ENCODE data around the gene ANKK1. TPM values are rescaled to one million over a fixed set of nuclear protein-coding genes. Genes with fewer than 3 reads are reported as not detected.

ANKK1 gene
- total RNA-seq, 1 experiment from 2014 or later = 0.90 TPM

DNA sequence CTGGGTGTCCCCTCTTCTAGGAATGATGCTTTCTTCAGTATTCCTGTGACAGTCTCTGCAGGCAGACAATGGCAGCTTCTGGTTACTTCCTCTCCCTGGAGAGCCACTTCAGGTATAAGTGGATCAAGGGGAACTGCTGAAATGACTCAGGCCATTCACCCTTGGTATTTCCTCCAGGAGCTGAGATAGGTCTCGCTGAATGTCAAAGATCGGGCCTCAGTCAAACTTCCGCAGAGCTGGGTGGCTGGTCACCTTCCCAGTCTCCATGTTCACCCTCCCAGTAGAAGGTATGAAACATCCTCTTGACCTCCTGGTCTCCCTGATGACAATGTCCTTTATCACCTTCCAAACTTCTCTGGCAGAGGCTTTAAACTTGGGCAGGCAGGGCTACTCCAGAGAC lies 1.8 kb upstream of the ANKK1 start:
- TF ChIP-seq, protein P1, sequence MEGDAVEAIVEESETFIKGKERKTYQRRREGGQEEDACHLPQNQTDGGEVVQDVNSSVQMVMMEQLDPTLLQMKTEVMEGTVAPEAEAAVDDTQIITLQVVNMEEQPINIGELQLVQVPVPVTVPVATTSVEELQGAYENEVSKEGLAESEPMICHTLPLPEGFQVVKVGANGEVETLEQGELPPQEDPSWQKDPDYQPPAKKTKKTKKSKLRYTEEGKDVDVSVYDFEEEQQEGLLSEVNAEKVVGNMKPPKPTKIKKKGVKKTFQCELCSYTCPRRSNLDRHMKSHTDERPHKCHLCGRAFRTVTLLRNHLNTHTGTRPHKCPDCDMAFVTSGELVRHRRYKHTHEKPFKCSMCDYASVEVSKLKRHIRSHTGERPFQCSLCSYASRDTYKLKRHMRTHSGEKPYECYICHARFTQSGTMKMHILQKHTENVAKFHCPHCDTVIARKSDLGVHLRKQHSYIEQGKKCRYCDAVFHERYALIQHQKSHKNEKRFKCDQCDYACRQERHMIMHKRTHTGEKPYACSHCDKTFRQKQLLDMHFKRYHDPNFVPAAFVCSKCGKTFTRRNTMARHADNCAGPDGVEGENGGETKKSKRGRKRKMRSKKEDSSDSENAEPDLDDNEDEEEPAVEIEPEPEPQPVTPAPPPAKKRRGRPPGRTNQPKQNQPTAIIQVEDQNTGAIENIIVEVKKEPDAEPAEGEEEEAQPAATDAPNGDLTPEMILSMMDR (IDR thresholded peaks at IDR 0.05; ENCODE audit: unreplicated experiment) = no peak
- H3K27ac Mint-ChIP-seq (ENCODE audit: unreplicated experiment) = no peak overlapping the region
- H3K4me1 Mint-ChIP-seq (ENCODE audit: low read depth, unreplicated experiment) = no peaks in the 10 kb centered on the region
- H3K27me3 Mint-ChIP-seq (ENCODE audit: unreplicated experiment) = no peaks in the 10 kb centered on the region
- H3K9me3 Mint-ChIP-seq (ENCODE audit: low read depth, unreplicated experiment) = no peaks in the 10 kb centered on the region
- intact Hi-C loops (cut with micrococcal nuclease; ENCODE audit: unreplicated experiment) = no loop called here
- CTCF ChIA-PET = no interaction called here
- no peak overlapping the region for H3K4me3 Mint-ChIP-seq (ENCODE audit: low read depth, unreplicated experiment)
- no peak for DNase-seq
- no peaks in the 10 kb centered on the region for H3K36me3 Mint-ChIP-seq (ENCODE audit: insufficient read depth, unreplicated experiment)
- BruUV-seq (replicated peaks) = no TSS peak

GRCh38 chr11:113386866-113387265 lies 713 bp upstream of the ANKK1 start:
- no peaks in the 10 kb centered on the region for H3K4me1 Mint-ChIP-seq (ENCODE audit: low read depth, unreplicated experiment)
- no peak overlapping the region for H3K27ac Mint-ChIP-seq (ENCODE audit: unreplicated experiment)
- TF ChIP-seq, protein P1 (IDR thresholded peaks at IDR 0.05; ENCODE audit: unreplicated experiment) = no peak
- intact Hi-C loops (cut with micrococcal nuclease; ENCODE audit: unreplicated experiment) = no loop called here
- no peak overlapping the region for H3K4me3 Mint-ChIP-seq (ENCODE audit: low read depth, unreplicated experiment)
- BruUV-seq (replicated peaks) = no TSS peak
- no peaks in the 10 kb centered on the region for H3K9me3 Mint-ChIP-seq (ENCODE audit: low read depth, unreplicated experiment)
- H3K27me3 Mint-ChIP-seq (ENCODE audit: unreplicated experiment) = no peaks in the 10 kb centered on the region
- no peak for DNase-seq
- H3K36me3 Mint-ChIP-seq (ENCODE audit: insufficient read depth, unreplicated experiment) = no peaks in the 10 kb centered on the region
- CTCF ChIA-PET = no interaction called here

GRCh38 chr11:113389272-113389671 lies 1.7 kb downstream of the ANKK1 start:
- no peaks in the 10 kb centered on the region for H3K4me1 Mint-ChIP-seq (ENCODE audit: low read depth, unreplicated experiment)
- no peaks in the 10 kb centered on the region for H3K27me3 Mint-ChIP-seq (ENCODE audit: unreplicated experiment)
- H3K27ac Mint-ChIP-seq (ENCODE audit: unreplicated experiment) = no peak overlapping the region
- no peaks in the 10 kb centered on the region for H3K36me3 Mint-ChIP-seq (ENCODE audit: insufficient read depth, unreplicated experiment)
- DNase-seq = no peak
- H3K9me3 Mint-ChIP-seq (ENCODE audit: low read depth, unreplicated experiment) = no peaks in the 10 kb centered on the region
- H3K4me3 Mint-ChIP-seq (ENCODE audit: low read depth, unreplicated experiment) = no peak overlapping the region
- no TSS peak for BruUV-seq (replicated peaks)
- TF ChIP-seq, protein P1 (IDR thresholded peaks at IDR 0.05; ENCODE audit: unreplicated experiment) = no peak
- intact Hi-C loops (cut with micrococcal nuclease; ENCODE audit: unreplicated experiment) = no loop called here
- CTCF ChIA-PET = no interaction called here

DNA sequence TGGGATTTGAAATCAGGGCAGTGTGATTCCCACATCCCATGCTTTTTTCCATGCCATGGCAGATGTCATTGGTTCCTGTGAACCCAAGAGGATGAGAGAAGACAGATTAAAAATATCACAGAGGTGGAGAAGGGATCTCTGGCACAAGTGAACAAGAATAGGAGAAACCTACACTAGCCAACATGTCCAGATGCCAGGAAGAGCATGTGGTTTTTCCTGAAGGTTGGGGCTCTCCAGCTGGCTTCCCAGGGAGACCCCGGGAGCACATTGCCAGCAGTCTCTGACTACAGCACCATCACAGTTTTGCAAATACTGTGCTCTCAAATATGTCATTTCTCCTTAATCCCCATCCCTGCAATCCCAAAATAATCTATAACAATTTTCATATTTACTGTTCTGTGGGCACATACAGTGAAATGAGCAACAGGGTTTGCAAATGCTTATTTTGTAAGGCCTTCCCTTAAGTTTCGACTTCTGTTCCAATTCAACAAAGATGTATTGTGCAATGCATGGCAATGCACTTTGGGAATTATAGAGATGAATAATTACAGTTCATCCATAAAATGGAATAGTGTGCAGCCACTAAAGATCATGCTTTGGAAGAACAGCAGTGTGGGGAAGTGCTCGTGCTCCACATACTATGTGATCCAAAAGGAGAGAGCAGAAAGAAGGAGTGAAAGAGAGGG lies 4.8 kb downstream of the ANKK1 start:
- H3K4me1 Mint-ChIP-seq (ENCODE audit: low read depth, unreplicated experiment) = no peaks in the 10 kb centered on the region
- no peaks in the 10 kb centered on the region for H3K9me3 Mint-ChIP-seq (ENCODE audit: low read depth, unreplicated experiment)
- TF ChIP-seq, protein P1 (IDR thresholded peaks at IDR 0.05; ENCODE audit: unreplicated experiment) = no peak
- no peak overlapping the region for H3K27ac Mint-ChIP-seq (ENCODE audit: unreplicated experiment)
- no peaks in the 10 kb centered on the region for H3K27me3 Mint-ChIP-seq (ENCODE audit: unreplicated experiment)
- no peaks in the 10 kb centered on the region for H3K36me3 Mint-ChIP-seq (ENCODE audit: insufficient read depth, unreplicated experiment)
- no peak overlapping the region for H3K4me3 Mint-ChIP-seq (ENCODE audit: low read depth, unreplicated experiment)
- no TSS peak for BruUV-seq (replicated peaks)
- no peak for DNase-seq
- intact Hi-C loops (cut with micrococcal nuclease; ENCODE audit: unreplicated experiment) = no loop called here
- CTCF ChIA-PET = no interaction called here
